Nephron (organoid): ENCODE results near the gene RFX3.

Source experiments
- H3K27ac Mint-ChIP-seq, 3 experiments: 2 replicates each; pipeline ENCODE4 v1.8.0; 2020; ENCODE audit warnings: mixed read lengths in 3 of 3, mild to moderate bottlenecking in 2 of 3, moderate library complexity in 1 of 3
- H3K27me3 Mint-ChIP-seq: 2 replicates; pipeline ENCODE4 v1.8.0; 2021; ENCODE audit warnings: low read depth, mild to moderate bottlenecking, moderate library complexity, mixed read lengths
- H3K36me3 Mint-ChIP-seq: 2 replicates; pipeline ENCODE4 v1.8.0; 2020; ENCODE audit warnings: low read depth, mixed read lengths
- H3K4me1 Mint-ChIP-seq: 2 replicates; pipeline ENCODE4 v1.8.0; 2020; ENCODE audit warnings: mixed read lengths
- H3K4me3 Mint-ChIP-seq, 3 experiments: 2 replicates each; pipeline ENCODE4 v1.8.0; 2020; ENCODE audit warnings: mild to moderate bottlenecking in 3 of 3, mixed read lengths in 3 of 3, moderate library complexity in 2 of 3
- H3K9me3 Mint-ChIP-seq: 2 replicates; pipeline ENCODE4 v1.8.0; 2020; ENCODE audit warnings: mixed read lengths
- TF ChIP-seq, protein P1 (sequence below), 3 experiments: fragments of 200-600 bp; sonication (generic); IDR thresholded peaks; one replicate each; pipeline ENCODE4 v1.5.0; 2021; ENCODE audit warnings: antibody characterized with exemption in 3 of 3; ENCODE audit not compliant: unreplicated experiment in 3 of 3

RFX3 gene

DNA sequence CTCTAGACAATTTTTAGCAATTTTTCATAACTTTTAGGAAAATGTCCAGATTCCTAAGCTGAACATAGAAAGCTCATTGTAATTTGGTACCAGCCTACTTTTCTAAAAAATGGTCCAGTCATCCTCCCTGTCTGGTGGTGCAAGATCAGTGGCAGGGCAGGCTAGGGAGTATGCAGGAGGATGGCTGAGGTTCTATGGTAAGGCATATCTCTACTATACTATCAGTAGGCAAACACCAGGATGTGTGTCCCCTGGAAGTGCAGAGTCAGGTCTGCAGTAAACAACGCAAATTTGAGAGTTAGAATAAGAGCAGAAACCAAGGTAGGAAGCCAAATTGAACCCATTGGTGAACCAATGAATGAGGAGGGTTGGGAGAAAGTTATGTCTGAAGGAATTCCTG is 22.8 kb upstream of the RFX3 start:
- H3K9me3 Mint-ChIP-seq, result no peaks in the 10 kb centered on the region
- TF ChIP-seq, protein P1, sequence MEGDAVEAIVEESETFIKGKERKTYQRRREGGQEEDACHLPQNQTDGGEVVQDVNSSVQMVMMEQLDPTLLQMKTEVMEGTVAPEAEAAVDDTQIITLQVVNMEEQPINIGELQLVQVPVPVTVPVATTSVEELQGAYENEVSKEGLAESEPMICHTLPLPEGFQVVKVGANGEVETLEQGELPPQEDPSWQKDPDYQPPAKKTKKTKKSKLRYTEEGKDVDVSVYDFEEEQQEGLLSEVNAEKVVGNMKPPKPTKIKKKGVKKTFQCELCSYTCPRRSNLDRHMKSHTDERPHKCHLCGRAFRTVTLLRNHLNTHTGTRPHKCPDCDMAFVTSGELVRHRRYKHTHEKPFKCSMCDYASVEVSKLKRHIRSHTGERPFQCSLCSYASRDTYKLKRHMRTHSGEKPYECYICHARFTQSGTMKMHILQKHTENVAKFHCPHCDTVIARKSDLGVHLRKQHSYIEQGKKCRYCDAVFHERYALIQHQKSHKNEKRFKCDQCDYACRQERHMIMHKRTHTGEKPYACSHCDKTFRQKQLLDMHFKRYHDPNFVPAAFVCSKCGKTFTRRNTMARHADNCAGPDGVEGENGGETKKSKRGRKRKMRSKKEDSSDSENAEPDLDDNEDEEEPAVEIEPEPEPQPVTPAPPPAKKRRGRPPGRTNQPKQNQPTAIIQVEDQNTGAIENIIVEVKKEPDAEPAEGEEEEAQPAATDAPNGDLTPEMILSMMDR (IDR thresholded peaks at IDR 0.05; ENCODE audit: unreplicated experiment in 3 of 3), result no peak
- H3K27ac Mint-ChIP-seq, result no peak overlapping the region
- no peaks in the 10 kb centered on the region for H3K27me3 Mint-ChIP-seq
- H3K4me3 Mint-ChIP-seq, result no peak overlapping the region
- H3K4me1 Mint-ChIP-seq, result no peaks in the 10 kb centered on the region
- H3K36me3 Mint-ChIP-seq, result peaks cover 6% of the 10 kb centered on the region

DNA sequence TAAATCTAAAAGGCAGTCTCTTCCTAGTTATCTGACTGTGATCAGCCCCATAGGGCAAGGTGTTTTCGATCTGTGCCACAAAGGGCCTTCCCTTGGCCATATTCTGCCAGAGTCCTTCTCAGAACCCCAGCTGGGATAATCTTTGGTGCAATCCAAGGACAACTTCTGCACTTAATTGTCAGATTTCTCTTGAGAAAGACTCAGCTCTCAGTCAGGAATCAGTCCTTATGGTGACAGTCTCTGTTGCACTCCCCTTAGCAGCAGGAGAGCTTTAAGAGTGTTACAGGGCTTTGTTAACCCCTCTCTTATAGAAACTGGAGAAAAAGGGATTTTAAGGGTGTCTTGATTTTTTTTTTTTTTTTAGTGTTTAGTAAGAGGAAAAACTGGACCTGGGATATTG is 15.4 kb upstream of the RFX3 start:
- peaks cover 9% of the 10 kb centered on the region for H3K9me3 Mint-ChIP-seq

DNA sequence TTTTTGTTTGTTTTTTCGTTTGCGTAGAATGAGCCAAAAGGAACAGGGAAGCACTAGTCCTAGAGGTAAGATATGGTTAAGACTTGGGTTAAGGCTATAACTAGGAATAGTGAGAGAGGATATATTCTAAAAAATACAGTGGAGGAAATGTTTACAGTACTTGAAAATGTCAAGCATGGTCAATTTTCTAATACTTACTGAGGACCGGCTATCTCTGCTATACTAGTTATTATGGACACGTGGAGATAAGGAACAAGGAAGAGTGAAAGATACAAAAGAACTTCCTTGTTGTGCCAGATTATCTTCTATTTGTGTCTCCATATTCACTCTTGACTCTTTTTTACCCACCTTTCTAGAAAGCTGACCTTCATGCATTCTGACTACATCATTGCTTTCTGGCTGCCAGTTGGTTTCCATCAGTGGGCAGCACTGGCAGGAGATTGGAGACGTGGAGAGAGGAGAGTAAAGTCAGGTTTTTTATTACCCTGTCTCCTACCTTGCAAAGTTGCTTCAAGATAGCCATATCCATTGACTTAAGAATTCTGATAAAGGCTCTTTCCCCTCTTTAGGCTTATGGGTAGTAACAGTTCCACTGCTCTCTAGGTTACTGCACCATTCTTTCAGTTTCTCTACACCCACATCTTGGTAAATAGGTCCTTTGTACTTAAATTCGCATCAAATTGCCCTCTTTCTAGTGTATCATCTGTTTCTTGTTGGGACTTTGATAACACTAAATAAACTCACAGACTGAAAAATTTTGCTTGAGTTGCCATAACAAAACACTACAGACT is 9.0 kb upstream of the RFX3 start:
- Mint-ChIP-seq H3K4me3 (no peak overlapping the region), H3K9me3 (peaks cover 8% of the 10 kb centered on the region), H3K27me3 (no peaks in the 10 kb centered on the region), H3K27ac (no peak overlapping the region), H3K4me1 (peaks cover 2% of the 10 kb centered on the region), H3K36me3 (peaks cover 11% of the 10 kb centered on the region)
- TF ChIP-seq, protein P1 (IDR thresholded peaks at IDR 0.05; ENCODE audit: unreplicated experiment in 3 of 3), result no peak

More for the DNA sequence above, 15.4 kb upstream of the RFX3 start:
- Mint-ChIP-seq H3K27me3 (no peaks in the 10 kb centered on the region), H3K4me1 (no peaks in the 10 kb centered on the region), H3K4me3 (no peak overlapping the region), H3K36me3 (no peaks in the 10 kb centered on the region), H3K27ac (no peak overlapping the region)
- TF ChIP-seq, protein P1 (IDR thresholded peaks at IDR 0.05; ENCODE audit: unreplicated experiment in 3 of 3), result no peak

DNA sequence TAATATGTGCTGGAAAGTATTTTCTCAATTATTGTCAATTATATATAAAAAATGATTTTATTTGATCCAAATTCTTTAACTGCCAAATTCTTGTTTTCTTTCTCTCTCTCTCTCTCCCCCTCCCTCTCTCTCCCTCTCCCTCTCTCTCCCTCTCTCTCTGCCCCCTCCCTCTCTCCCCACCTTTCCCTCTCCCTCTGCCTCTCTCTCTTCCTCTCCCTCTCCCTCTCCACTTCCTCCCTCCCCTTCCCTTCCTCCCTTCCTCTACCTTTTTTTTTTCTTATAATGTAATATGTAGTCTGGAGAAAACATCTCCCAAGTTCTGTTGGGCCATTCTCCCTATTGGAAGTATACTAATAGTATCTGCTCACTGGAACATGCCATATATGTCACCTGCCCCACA is 6.4 kb upstream of the RFX3 start:
- H3K27ac Mint-ChIP-seq, result no peak overlapping the region
- TF ChIP-seq, protein P1 (IDR thresholded peaks at IDR 0.05; ENCODE audit: unreplicated experiment in 3 of 3), result no peak
- peaks cover 26% of the 10 kb centered on the region for H3K36me3 Mint-ChIP-seq
- no peaks in the 10 kb centered on the region for H3K27me3 Mint-ChIP-seq
- peaks cover 27% of the 10 kb centered on the region for H3K4me1 Mint-ChIP-seq
- no peak overlapping the region for H3K4me3 Mint-ChIP-seq
- no peaks in the 10 kb centered on the region for H3K9me3 Mint-ChIP-seq

DNA sequence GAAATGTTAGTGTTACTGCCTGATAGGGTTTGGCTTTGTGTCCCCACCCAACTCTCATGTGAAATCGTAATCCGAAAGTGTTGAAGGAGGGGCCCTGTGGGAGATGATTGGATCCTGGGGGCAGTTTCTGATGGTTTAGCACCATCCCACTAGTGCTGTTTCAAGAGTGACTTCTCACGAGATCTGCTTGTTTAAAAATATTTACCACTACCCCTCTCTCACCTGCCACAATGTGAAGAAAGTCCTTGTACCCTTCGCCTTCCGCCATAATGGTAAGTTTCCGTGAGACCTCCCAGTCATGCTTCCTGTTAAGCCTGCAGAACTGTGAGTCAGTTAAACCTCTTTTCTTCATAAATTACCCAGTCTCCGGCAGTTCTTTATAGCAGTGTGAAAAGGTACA is 2.6 kb upstream of the RFX3 start:
- H3K9me3 Mint-ChIP-seq, result no peaks in the 10 kb centered on the region
- H3K4me1 Mint-ChIP-seq, result peaks cover 41% of the 10 kb centered on the region
- H3K4me3 Mint-ChIP-seq, result peak overlapping the region; percentile 77 to 80 (median 78)
- TF ChIP-seq, protein P1 (IDR thresholded peaks at IDR 0.05; ENCODE audit: unreplicated experiment in 3 of 3), result no peak
- peaks cover 26% of the 10 kb centered on the region for H3K36me3 Mint-ChIP-seq
- peak overlapping the region; percentile 87 to 100 (median 100) for H3K27ac Mint-ChIP-seq
- H3K27me3 Mint-ChIP-seq, result no peaks in the 10 kb centered on the region
